Esophagus mucosa (tissue), 1 donor: ENCODE measurements around the gene MYH3. TPM values are rescaled to one million over a fixed set of nuclear protein-coding genes. Genes with fewer than 3 reads are reported as not detected.

Experiments used
- ATAC-seq: fragments of 200-7000 bp; cut with Tn5 transposase; one replicate; pipeline ENCODE4 v1.9.1; 2020
- total RNA-seq: library from RNA; stranded (reverse); gene quantifications from one replicate; pipeline ENCODE4 v1.2.4, GENCODE V29; 2023
- donor health status: DM: yes; HTN: yes; CAD: no.

The MYH3 gene
- total RNA-seq, 1 donor from 2014 or later = 0.52 TPM

DNA sequence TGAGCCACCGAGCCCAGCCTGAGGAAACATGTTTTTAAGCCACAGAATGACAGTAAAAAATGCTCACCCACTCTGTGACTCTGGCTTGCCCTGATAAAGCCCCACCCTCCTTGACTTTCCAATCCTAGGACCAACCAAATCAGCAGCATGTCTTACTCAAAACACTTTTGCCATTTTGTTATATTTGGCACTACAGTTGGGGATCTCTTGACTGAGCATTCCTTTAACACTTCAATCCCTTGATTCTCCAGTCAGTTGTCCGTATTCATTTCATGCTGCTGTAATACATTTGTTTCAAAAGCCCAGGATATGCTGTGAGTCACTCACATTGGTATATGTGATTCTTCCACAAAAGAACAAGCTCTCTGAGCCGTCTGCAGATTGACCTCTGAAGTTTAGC is 8.2 kb downstream of the MYH3 start:
- no peak for ATAC-seq

DNA sequence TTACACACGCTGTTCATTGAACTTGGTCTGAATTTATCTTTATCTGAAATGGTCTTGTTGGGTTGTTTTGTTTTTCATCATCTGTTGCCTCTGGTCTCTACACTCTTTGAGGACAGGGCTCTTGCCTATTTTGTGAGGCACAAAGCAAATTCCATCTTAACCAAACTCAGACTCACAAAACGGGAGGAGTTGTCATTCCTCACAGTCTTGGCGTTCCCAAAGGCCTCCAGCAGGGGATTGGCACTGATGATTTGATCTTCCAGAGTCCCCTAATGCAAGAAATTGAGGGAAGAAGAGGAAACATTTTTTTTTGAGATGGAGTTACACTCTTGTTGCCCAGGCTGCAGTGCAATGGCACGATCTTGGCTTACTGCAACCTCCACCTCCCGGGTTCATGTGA is 8.7 kb downstream of the MYH3 start:
- ATAC-seq = no peak

DNA sequence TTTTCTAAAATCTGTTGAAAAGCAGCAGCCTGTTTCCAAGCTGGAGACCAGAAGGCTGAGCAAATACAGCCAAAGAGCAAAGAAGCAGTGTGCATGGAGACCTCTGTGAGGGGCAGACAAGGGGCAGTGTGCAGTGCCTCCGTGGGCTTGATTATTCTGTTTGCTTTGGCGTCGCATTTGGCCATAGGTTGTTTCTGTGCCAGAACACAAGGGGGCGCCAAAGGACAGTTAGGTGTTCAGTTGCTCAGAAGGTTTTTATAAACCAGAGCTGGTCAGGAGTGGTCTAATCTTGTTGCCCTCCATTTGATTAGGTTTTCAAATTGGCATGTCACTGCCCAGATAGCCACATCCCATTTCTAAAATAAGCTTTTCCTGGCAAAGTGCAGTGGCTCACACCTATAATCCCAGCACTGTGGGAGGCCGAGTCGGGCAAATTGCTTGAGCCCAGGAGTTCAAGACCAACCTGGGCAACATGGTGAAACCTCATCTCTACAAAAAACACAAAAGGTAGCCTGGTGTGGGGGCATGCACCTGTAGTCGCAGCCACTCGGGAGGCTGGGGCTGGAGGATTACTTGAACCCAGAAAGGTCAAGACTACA is 10.6 kb downstream of the MYH3 start:
- peak; percentile 63 for ATAC-seq

DNA sequence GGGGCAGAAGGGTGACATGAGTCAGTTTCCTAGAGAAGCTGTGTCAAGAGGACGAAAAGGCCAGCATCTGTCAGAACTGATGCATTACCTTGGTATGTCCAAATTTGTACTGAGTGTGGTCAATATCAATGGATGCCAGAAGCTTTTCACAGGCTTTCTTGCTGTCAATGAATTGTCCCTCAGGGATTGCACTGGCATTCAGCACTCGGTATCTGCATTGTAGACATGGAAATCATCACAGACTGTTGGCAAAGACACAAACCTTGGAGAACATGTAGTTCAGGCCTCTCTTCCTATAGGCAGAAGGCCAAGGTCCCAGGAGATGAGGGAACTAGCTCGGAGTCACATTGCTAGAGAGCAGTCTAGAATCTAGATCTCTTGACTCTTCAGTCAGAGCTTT is 16.6 kb downstream of the MYH3 start:
- ATAC-seq = no peak

DNA sequence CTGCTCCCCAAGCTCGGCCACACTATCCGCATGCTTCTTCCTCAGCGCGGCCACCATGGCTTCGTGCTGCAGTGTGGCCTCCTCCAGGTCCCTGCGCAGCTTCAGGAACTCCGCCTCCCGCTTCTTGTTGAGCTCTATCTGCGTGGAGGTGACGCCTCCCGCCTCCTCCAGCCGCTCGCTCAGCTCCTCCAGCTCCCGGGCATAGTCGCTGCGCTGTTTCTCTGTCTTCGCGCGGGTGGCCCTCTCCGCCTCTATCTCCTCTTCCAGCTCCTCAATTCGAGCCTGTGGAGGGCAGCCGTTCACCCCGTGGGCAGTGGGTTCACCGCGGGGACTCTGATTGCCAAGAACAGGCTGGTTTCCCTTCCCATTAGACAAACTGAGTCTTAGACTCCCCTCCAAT is 19.0 kb downstream of the MYH3 start:
- ATAC-seq = no peak

DNA sequence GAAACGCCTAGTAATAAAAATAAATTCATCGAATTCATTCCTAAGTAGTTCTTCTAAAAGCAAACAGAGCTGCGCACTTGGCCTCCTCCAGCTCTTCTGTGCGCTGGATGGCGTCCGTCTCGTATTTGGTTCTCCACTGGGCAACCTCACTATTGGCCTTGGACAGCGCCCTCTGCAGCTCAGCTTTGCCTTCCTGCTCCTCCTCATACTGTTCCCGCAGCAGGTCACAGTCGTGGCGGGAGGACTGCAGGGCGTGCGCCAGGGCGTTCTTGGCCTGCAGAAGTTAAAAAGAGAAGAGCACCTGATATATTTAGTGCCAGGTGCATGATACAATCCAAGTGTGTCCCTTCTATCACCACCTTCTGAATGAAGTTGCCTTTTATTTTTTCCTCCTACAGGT is 21.8 kb downstream of the MYH3 start:
- ATAC-seq = no peak

DNA sequence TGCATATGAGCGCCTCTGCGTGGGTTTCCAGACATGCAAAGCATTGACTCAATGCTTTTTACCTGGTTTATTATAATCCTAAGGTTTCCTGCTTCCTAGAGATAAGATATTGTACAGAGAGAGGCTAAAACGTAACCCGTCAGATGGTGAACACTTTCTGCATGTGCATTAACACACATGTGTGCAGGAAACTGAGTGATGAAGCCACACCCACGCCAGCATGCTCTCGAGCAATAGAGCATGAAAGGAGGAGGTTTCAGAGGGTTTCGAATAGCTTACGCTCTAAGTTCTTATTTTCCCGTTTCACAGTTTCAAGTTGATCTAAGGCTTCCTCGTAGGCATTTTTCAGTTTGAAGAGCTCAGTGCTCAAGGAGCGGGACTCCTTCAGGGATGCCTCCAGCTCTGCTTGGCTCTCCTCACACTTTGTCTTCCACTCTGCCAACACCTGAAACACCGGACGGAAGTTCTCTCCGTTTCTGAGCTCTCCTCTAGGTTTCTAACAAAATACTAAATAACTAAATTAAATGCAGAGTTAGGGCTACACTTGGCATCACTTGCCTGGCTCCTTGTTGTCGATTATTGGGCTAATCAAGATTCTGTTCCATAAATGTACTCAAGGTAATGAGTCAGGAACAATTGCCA is 23.2 kb downstream of the MYH3 start:
- ATAC-seq = no peak

DNA sequence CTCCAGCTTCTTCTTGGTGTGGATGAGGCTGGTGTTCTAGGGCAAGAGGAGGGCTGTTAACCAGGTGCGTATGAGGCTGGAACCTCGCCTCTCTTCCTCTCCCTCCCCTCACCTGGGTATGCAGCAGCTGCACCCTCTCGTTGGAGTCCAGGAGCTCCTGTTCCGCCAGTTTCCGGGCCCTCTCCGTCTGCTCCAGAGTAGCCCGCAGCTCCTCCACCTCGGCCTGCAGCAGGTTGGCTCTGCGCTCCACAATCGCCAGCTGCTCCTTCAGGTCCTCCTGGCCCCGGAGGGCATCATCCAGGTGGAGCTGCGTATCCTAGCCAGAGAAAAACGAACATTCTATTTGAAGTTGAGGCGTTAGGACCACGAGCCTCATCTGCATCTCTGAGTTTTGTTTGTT is 25.4 kb downstream of the MYH3 start:
- ATAC-seq = no peak

DNA sequence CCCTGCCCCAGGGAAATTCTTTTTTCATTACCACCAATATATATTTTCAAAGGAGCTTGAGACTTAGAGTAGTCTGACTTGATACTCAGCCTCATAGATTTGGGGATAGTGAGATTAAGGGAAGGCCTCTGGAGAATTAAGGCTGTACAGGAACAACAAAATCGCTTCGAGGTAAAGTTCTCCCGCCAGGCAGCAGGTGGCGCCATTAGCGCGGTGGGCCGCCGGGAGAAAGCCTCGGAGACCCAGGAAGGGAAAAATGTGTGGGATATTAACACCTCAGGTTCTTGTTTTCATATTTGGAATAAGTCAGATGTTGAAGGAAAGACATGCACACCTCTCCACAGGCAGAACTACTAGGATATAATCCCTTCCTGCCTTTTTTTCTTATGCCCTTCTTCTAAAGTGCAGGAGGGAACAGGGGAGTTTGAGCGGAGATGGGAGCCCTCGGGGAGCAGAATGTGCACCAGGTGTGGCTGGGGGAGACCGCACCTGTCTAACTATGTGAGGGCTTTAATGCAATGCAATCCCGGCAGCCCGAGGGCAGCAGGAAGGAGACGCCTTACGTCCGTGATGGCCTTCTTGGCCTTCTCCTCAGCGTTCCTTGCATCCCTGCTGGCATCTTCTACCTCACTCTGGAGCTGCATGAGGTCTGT is 25.9 kb downstream of the MYH3 start:
- no peak for ATAC-seq

DNA sequence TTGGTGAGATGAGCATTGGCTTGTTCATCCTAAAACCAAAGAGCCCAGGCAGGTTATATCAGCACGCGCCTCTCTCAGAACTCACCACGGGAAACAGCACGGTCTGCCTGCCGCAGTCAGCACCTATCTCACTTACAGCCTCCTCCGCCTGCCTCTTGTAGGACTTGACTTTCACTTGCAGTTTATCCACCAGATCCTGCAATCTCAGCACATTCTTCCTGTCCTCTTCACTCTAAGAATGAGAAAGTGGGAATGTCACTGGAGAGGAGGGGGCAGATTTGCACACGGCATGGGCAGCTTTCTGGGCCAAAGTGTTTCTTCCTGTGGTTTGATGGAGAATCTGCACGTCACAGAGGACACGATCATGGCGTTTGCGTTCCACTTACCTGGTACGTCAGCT is 27.4 kb downstream of the MYH3 start:
- no peak for ATAC-seq

DNA sequence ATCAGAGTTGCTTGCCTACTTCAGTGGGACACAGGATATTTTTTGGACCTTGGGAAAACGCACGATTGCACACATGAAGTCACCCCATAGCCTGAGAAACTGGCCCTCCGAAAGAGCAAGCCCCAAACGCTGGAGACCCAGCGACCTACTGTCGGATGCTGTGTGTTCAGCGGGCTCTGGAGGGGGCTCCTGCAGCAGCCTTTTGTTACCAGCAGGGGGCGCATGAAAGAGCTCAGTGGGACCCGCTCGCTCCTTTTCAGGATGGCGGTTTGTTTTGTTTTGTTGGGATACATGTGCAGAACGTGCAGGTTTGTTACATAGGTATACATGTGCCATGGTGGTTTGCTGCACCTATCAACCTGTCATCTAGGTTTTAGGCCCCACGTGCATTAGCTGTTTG is 28.4 kb downstream of the MYH3 start:
- ATAC-seq = no peak

DNA sequence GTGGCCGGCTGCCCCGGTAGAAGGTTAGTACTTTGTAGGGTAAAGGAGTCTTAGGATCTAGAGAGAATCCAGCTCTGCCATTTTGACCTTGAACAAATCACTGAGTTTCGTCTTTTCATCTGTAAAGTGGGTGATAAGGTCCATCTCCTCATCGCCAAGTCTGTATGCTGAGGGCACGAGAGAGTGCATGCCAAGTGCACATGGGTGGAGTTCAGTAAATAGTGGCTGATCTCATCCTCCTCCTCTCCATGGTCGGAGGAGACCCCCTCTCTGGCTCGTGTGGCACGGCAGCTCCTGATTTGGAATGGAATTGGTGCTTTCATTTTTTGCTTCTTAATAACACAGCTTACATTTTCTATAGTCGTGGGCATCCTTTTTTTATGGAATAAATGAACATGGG is 30.7 kb downstream of the MYH3 start:
- ATAC-seq = no peak

DNA sequence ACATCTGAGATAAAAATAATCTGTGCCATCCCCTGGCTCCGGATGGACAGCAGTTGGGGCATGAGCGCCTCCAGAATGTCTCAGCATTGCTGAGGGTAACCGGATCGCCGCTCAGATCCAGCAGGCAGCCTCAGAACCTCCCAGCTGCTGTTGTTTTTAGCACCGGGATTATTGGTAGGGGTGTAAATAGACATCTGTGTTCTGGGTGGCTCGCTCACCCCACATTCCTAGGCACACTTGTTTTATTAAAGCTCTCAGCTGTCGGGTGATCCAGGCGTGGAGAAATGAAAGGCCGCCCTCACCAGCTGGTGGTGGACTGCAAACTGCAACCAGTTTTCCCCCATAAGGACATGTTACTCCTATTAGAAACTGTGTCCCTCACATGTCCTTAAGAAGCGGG is 32.1 kb downstream of the MYH3 start:
- ATAC-seq = no peak

DNA sequence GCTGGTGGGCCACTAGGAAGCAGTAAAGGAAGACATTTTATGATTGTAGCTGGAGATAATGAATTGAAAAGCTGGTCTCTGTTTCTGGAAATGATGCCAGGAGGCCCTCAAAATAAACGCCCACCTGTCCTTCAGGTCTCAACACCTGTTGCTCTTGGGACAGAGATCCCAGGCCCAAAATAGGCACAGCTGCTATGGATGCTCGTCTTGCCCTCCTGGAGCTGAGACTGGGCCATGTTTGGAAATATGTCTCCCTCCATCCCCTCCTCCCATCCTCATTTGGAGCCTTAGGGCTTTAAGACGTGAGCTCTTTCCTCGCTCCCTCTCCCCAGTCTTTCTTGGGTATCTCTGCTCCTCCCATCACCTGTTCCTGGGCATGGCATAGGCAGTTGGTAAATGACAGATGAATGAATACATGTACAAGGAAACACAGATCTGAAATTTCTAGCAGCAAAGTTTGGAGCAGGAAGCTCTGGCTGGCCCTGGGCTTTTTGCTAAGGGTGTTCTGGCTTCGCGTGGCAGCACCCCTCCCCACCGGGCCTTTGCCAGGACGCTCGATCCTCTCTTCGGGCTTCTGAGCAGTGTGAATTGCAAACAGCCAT is 33.3 kb downstream of the MYH3 start:
- ATAC-seq = no peak

DNA sequence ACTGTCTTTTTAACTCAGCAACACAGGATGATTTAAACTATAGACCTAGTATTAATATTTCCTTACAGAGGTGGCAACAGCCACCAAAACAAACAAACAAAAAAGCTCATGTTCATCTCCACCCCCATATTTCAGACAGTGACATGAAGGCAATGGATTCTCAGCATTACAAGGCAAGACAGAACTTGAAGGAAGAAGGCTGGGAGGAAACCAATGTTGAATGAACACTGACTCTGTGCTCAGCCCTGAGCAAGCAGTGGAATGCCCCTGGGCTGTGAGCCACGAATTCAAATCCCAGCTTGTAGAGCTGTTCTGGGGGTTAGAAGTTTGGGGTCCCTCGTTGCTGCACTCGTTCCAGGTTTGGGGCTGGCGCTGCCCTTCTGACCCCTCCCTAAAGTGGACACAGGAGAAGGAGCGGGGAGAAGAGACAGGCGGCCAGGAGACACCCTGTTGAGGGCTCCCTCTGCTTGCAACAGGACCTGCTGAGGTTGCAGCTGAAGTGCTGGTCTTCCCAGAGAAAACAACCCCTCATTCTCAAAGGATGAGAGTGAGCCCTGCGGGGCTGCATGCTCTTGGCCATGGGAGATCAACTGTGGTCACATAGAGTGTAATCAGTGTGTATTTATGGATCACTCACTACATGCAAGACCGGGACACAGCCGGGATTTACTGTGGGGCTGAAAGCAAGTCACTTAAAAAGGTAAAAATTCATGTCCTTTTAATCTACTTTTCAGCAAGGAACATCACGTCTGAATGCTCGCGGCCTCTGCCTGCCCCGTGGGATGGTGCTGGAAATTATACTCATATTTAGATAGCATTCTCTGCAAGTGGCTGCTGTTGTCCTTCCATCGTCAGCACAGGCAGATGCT is 34.3 kb downstream of the MYH3 start:
- ATAC-seq = peak; percentile 80

DNA sequence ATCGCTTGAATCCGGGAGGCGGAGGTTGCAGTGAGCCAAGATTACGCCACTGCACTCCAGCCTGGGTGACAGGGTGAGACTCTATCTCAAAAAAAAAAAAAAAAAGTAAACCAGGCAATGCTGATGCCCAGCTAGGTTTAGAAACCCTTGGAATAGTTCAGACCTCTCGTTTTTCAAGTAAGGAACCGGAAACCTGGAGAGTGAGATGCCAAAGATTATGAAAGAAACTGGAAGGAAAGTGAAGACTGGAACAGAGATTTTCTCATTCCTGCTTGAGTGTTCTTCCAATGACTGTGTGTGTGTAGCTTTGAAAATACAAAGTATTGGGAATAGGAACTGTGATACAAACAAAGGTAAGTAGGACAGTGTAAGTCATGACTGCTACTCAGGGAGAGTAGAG is 35.7 kb downstream of the MYH3 start:
- no peak for ATAC-seq

DNA sequence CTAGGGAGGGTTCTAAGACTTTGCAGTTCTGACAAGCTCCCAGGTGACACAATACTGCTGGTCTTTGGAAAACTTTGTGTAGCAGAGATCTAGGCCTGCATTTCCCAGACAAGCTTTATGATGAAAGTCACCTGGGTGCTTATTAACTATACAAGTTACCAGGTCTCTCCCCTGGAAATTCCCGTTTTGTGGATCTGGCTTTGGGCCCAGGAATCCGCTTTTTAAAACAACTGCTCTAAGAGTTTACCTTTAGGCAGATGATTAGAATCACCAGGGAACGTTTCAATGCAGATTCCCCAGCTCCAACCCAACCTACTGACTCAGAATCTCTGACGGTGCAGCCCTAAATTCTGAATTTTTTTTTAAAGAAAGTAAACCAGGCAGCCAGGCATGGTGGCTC is 36.3 kb downstream of the MYH3 start:
- ATAC-seq = no peak

DNA sequence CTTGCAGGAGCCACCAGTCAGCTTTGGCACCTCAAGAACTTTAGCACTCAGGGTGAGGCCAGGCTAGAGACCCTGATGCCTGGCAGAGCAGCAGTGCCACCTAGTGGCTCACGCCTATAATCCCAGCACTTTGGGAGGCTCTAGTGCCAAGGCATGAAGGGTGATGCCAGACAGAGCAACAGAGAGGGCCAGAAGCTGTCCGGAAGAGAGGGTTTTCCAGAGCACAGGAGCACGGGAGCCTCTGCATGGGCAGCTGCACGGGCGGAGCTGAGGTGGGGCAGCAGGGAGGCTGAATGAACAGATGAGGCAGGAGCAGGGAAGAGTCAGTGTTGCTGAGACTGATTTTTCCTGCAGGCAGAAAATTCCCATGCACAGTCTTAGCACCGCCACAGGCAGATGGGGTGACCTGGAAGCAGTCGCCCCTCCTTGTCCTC is 38.9 kb downstream of the MYH3 start:
- ATAC-seq = peak; percentile 81

DNA sequence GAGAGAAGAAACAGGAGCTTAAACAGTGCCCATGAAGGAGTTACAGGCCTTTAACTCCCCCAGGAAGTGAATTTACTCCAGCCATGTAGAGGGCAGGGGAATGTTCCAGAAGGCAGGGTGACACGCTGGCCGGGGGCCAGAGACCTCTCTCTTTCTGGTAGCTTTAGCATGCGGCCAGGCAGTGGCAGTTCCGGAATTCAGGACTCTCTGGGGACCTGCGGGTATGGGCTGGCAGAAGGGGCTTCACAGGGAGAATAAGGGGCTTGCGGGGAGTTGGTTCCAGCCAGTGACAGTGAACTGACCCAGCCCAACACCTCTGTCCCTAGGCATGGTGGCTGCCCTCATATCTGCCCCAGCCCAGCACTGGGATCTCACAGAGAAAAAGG is 40.0 kb downstream of the MYH3 start:
- ATAC-seq = no peak

DNA sequence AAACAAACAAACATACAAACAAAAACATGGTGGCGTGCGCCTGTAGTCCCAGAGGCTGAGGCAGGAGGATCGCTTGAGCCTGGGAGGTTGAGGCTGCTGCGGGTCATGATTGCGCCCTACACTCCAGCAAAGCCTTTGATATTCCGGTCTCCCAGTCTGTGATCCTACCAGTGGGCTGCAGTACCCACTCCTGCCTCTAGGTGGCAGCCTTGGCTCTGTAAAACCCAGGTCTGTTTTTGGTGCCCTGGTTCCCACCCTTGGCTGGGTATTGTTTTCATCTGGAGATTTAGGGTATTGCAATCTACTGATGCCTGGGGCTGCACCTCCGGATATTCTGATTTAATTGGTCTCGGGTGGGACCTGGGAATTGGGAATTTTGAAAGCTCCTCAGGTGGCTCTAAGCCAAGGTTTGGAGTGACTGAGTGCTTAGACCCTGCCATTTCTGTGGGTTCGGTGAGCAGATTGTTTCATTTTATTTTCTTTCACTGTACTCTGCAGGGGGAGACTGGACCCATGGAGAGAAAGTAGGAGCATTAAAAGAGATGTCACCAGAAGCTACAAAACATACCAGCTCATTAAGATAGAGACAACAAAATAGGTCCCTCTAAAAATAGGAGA is 40.5 kb downstream of the MYH3 start:
- ATAC-seq = peak; percentile 86

DNA sequence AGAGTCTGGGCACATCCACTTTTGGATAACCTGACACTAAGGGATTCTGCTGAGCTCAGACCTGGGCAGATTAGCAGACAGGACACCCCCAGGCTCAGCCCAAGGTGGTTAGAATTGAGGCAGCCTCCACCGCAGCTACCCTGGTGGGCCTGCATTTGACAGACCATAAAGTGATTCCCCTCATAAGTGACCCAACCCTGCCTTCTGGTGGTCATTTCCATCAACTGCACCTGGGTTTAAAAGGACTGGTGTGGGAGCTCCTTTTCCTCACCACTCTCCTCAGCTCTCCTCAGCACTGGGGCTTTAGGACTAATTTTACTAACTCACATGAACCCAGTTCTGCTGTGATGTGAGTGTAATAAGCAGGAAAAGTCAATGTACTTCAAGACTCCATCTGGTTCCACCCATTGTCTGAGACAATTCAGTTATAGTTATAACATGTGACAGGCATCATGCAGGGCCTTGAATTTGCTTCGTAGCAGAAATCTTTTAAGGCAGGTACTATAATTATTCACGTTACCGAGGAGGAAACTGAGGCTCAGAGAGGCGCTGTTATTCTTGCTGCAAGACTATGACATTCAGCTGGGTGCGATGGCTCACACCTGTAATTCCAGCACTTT is 42.5 kb downstream of the MYH3 start:
- ATAC-seq = peak; percentile 20
